Omental fat pad (tissue), 4 donors: ENCODE data around the gene RFNG. TPM values are rescaled to one million over a fixed set of nuclear protein-coding genes. Genes with fewer than 3 reads are reported as not detected.

Experiments used
- ATAC-seq: fragments of 150-250 bp; one replicate; pipeline ENCODE4 v1.9.1; 2016; ENCODE audit warnings: mild to moderate bottlenecking, moderate library complexity; ENCODE audit not compliant: low FRiP score
- DNase-seq: peaks from one replicate; pipeline ENCODE4 v3.0.0-alpha.2; 2019; ENCODE audit warnings: low spot score
- total RNA-seq, 4 donors: library from RNA; depleted of rRNA; stranded (reverse); fragments of >200 nt; gene quantifications; one replicate each; pipeline ENCODE4 v1.1.0, GENCODE V29; 2016
- TF ChIP-seq, protein P1 (sequence below), 3 donors: fragments of 450-650 bp; IDR thresholded peaks; one replicate each; pipeline ENCODE4 v1.5.1; 2016 to 2017; ENCODE audit warnings: antibody characterized with exemption in 3 of 3, mild to moderate bottlenecking in 3 of 3, moderate library complexity in 2 of 3

RFNG gene
- total RNA-seq, 4 donors from 2014 or later, result 20.2 to 51.3 (median 32.0) TPM

DNA sequence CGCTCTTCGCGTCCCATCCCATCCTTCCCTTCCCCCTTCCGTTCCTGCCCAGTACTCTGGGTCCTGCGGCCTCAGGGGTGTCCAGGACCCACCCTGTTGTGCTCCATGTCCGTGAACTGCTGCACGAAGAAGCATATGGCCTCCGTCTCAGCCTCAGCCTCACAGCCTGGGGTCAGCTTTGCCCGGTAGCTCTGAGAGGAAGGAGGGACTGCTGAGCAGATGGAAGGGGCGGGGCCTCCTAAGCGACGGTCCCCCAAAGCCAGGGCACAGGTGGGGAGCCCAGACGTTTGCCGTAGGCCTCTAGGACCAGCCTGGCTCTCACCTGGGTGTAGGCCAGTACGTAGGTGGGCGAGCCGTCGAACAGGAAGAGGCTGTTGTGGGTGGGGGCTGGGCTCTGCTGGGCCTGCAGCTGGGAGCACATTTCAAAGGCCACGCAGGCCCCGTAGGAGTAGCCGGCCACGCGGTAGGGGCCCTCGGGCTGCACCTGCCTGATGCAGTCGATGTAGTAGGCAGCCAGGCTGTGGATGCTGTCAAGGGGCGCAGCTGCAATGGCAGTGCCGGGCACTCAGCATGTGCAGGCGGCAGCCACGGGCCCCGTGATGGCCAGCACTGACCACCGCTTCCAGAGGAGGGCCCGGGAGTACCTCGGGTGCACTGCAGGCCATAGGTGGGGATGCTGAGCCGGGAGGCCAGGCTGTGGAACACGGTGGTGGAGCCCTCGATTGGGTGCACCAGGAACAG, 28.6 kb upstream of the RFNG start:
- ATAC-seq (no peak), DNase-seq (no peak)
- TF ChIP-seq, protein P1, sequence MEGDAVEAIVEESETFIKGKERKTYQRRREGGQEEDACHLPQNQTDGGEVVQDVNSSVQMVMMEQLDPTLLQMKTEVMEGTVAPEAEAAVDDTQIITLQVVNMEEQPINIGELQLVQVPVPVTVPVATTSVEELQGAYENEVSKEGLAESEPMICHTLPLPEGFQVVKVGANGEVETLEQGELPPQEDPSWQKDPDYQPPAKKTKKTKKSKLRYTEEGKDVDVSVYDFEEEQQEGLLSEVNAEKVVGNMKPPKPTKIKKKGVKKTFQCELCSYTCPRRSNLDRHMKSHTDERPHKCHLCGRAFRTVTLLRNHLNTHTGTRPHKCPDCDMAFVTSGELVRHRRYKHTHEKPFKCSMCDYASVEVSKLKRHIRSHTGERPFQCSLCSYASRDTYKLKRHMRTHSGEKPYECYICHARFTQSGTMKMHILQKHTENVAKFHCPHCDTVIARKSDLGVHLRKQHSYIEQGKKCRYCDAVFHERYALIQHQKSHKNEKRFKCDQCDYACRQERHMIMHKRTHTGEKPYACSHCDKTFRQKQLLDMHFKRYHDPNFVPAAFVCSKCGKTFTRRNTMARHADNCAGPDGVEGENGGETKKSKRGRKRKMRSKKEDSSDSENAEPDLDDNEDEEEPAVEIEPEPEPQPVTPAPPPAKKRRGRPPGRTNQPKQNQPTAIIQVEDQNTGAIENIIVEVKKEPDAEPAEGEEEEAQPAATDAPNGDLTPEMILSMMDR (IDR thresholded peaks at IDR 0.05), result no peak

DNA sequence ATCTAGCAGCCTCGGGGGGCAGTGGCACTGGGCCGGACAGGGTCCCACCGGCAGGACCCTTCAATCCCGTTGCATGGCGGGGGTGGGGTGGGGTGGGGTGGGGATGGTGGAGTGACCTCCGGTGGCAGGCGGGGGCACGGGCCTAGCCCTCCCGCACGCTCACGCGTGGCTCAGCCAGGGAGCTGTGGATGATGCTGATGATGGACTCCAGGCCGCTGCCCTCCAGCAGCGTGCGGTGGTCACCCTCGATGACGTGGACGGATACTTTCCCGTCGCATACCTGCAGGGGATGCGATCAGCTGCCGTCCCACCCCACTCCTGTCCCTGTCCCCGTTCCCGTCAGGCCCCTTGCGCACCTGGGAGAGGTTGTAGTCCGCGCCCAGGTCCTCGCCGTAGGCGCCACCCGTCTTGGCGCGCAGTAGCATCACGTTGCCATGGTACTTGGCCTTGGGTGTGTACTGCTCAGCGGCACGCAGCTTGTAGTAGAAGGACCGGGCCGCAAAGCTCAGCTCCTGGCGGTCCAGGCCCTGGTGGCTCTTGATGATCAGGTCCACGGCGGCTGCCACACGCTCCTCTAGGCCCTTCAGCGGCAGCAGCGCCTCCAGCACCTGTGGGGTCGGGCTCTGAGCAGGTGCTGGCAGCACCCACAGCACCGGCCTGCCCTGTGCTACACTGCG, 27.5 kb upstream of the RFNG start:
- ATAC-seq (no peak), DNase-seq (no peak)
- TF ChIP-seq, protein P1 (IDR thresholded peaks at IDR 0.05), result no peak

DNA sequence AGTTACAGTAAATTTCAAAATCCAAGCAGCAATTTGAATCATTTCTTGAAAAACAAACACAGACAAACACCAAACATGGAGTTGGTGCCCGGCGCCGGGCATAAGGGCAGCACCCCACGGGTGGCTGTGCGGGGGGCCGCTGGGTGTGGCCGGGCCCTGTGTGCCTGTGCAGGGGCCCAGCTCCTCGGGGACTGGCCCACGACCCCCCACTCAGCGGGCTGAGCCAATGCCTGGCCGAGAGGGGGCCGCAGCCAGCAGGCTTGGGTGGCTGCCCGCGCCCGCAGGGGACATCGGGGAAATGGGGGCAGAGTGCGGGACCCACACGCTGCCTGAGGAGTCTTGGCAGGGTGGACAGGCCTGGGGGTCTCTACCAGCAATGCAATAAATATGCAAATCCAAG, 26.8 kb upstream of the RFNG start:
- TF ChIP-seq, protein P1 (IDR thresholded peaks at IDR 0.05), result no peak
- no peak for ATAC-seq

DNA sequence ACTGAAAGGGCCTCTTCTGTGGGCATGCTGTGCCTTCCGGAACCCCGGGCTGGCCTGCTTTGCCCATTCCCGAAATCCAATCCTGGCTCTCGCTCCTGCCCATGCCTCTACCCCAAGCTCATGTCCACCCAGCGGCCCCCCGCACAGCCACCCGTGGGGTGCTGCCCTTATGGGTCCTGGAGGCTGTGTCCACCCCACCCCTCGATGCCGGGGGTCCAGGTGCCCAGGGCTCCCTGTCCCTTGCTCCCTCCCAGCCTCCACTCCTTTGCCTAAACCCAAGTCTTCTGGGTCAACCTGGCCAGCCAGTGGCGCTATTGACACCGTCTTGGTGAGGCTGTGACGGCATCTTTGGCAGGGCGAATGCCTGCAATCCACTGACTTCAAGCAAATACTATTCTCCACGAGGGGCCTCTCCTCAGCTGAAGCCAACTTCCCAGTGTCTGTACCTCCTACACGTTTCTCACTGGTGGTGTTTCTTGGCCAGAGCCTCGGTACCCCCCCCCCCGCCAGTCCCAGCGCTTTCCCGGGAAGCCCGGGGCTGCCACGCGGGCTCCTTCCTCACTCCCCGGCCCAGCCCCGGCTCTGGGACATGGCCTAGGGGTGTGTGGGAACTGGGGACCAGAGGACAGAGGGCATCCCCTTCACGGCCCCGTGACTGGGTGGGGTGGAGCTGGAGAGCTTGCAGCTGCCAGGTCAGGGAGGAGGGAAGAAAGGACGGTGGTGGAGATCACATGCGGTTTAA, 26.2 kb upstream of the RFNG start:
- TF ChIP-seq, protein P1 (IDR thresholded peaks at IDR 0.05), result no peak
- ATAC-seq (peak; percentile 52), DNase-seq (no peak)

More for the DNA sequence above, 26.8 kb upstream of the RFNG start:
- no peak for DNase-seq

DNA sequence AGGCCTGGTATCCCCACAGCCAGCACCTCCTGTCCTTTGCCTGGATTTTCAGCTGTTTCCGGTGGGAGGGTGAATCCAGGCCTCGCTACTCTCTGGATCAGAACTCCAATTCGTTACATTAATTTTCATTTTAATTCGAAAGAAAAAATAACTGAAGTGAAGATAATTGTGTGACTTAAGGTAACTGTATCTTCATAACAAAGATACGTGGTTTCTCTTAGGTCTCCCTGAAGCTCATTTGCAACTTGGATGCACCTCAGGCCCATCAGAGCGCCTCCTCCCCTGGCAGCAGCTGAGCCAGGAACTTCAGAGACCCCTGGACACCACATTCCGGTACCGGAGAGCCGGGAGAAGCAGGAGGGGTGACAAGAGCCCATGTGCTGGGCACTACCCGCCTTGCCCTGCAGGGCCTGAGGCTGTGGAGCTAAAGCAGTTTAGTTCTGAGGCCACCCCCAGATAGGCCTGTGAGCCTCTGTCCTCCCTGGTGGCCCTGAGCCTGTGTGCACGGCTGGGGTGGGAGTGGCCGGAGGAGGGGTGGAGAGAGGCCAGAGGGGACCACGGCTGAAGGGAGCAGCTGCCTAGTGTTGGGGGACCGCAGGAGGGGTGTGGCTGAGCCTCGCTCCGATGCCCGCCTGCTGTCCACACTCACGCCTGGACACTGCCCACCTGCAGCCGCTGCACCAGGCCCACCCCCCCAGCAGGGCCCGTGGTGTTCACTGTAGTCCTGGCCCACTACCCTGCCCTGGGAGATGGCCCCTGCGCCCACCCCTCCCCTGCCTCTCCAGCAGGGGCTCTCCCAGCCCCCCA, 25.4 kb upstream of the RFNG start:
- ATAC-seq (peak; percentile 4), DNase-seq (no peak)
- TF ChIP-seq, protein P1 (IDR thresholded peaks at IDR 0.05), result no peak

DNA sequence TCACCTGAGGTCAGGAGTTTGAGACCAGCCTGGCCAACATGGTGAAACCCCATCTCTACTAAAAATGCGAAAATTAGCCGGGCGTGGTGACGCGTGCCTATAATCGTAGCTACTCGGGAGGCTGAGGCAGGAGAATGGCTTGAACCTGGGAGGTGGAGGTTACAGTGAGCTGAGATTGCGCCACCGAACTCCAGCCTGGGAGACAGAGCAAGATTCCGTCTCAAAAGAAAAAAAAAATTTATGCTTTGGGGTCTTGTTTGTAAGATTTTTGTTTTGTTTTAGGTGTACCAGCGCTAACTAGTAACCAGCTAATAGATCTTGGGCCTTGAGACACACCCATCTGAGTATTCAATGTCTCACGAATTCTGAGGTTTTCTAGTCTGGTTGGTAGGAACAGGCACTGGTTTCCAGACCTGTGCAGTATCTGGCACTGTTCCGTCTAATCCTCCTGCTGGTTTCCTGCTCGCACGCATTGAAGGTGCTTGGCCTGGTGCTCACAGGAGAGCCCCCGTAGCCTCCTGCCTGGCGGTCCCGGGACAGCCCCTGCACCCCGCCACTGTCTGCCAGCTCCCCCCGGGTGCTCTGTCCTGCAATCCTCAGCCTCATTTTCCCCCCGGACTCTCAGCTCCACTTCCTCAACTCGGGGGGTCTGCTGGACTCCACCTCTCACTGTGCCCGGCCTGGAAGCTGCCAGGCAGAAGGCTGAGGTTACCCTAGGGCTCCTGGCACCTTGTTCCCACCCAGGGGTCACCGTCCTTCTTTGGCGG, 24.6 kb upstream of the RFNG start:
- ATAC-seq, result no peak
- no peak for DNase-seq
- TF ChIP-seq, protein P1 (IDR thresholded peaks at IDR 0.05), result no peak
